ENCODE results near the gene PAXX. TPM values are rescaled to one million over a fixed set of nuclear protein-coding genes. Genes with fewer than 3 reads are reported as not detected.
A peak's percentile ranks its signal among the peaks of the same experiment; 100 is the strongest.

The PAXX gene
- total RNA-seq (13.7 and 14.9 TPM in 2 replicates), polyA plus RNA-seq (6.1 and 9.9 TPM in 2 replicates), polyA minus RNA-seq (ENCODE audit: low replicate concordance) (1.9 and 8.5 TPM in 2 replicates)
- polyA plus RNA-seq (2012) = 14.3 and 28.3 TPM in 2 replicates

GRCh38 chr9:136991993-136992818 is at the start of gene PAXX:
Gene PAXX (plus strand): TSS chr9:136992422. CDS start chr9:136992444, 22 bp downstream.
- peak within 1 kb of the TSS; percentile 67 for H2AFZ ChIP-seq (ENCODE audit: low read length)
- peak within 1 kb of the TSS; percentile 40 for H3K9ac ChIP-seq (ENCODE audit: insufficient read depth, low read length)
- peaks cover 4% of the 10 kb centered on the region for H3K79me2 ChIP-seq (ENCODE audit: control insufficient read depth, insufficient read depth, low read length)
- peak; percentile 83 to 88 for DNase-seq (ENCODE audit: low read depth in 2 of 2)
- H3K9me3 ChIP-seq (ENCODE audit: control insufficient read depth, insufficient read depth, low read depth, low read length) = no peaks in the 10 kb centered on the region
- H3K4me2 ChIP-seq (ENCODE audit: extremely low read depth, insufficient read depth, low read length) = peak within 1 kb of the TSS; percentile 92
- peaks cover 2% of the 10 kb centered on the region for H3K36me3 ChIP-seq (ENCODE audit: control insufficient read depth, insufficient read depth, low read length)
- peak within 1 kb of the TSS; percentile 47 for H3K27ac ChIP-seq (ENCODE audit: insufficient read depth, low read length)
- no peak for TF ChIP-seq EZH2 (IDR thresholded peaks at IDR 0.05; ENCODE audit: low read length, missing control alignments)
- TF ChIP-seq CTCF (conservative IDR thresholded peaks at IDR 0.05 in 1 of 2, IDR thresholded peaks at IDR 0.05 in 1 of 2; ENCODE audit: low read depth in 1 of 2, low read length in 2 of 2) = no peak
- H4K20me1 ChIP-seq (ENCODE audit: control insufficient read depth, extremely low read depth, insufficient read depth, low read length) = no peaks in the 10 kb centered on the region
- H3K4me3 ChIP-seq (replicated peaks in 1 of 4; ENCODE audit: control extremely low read depth in 1 of 4, insufficient read depth in 1 of 4, low read depth in 3 of 4, low read length in 4 of 4) = peak within 1 kb of the TSS; percentile 68 to 84 (median 74)
- peaks cover 6% of the 10 kb centered on the region for H3K27me3 ChIP-seq (ENCODE audit: control insufficient read depth, insufficient read depth, low read length)
- H3K4me1 ChIP-seq (ENCODE audit: control insufficient read depth, extremely low read depth, insufficient read depth, low read length) = peaks cover 8% of the 10 kb centered on the region

GRCh38 chr9:136942881-136943230 is 49.4 kb upstream of the PAXX start:
- Histone ChIP-seq H3K79me2 (ENCODE audit: control insufficient read depth, insufficient read depth, low read length) (peaks cover 23% of the 10 kb centered on the region), H4K20me1 (ENCODE audit: control insufficient read depth, extremely low read depth, insufficient read depth, low read length) (no peaks in the 10 kb centered on the region), H3K4me2 (ENCODE audit: extremely low read depth, insufficient read depth, low read length) (peak overlapping the region; percentile 88), H3K36me3 (ENCODE audit: control insufficient read depth, insufficient read depth, low read length) (peaks cover 38% of the 10 kb centered on the region), H3K9me3 (ENCODE audit: control insufficient read depth, insufficient read depth, low read depth, low read length) (no peaks in the 10 kb centered on the region), H3K9ac (ENCODE audit: insufficient read depth, low read length) (peak overlapping the region; percentile 7), H2AFZ (ENCODE audit: low read length) (no peak overlapping the region), H3K27ac (ENCODE audit: insufficient read depth, low read length) (no peak overlapping the region), H3K27me3 (ENCODE audit: control insufficient read depth, insufficient read depth, low read length) (no peaks in the 10 kb centered on the region), H3K4me1 (ENCODE audit: control insufficient read depth, extremely low read depth, insufficient read depth, low read length) (peaks cover 2% of the 10 kb centered on the region), H3K4me3 (replicated peaks in 1 of 4; ENCODE audit: control extremely low read depth in 1 of 4, insufficient read depth in 1 of 4, low read depth in 3 of 4, low read length in 4 of 4) (peak overlapping the region in 2 of 4 experiments; percentile 83 to 84)
- DNase-seq (ENCODE audit: low read depth in 2 of 2) = no peak
- TF ChIP-seq EZH2 (IDR thresholded peaks at IDR 0.05; ENCODE audit: low read length, missing control alignments) (no peak), CTCF (conservative IDR thresholded peaks at IDR 0.05 in 1 of 2, IDR thresholded peaks at IDR 0.05 in 1 of 2; ENCODE audit: low read depth in 1 of 2, low read length in 2 of 2) (no peak)

GRCh38 chr9:136943291-136944211 is 48.7 kb upstream of the PAXX start:
- peaks cover 38% of the 10 kb centered on the region for H3K36me3 ChIP-seq (ENCODE audit: control insufficient read depth, insufficient read depth, low read length)
- DNase-seq (ENCODE audit: low read depth in 2 of 2) = peak; percentile 11 to 22
- no peaks in the 10 kb centered on the region for H3K9me3 ChIP-seq (ENCODE audit: control insufficient read depth, insufficient read depth, low read depth, low read length)
- H3K27me3 ChIP-seq (ENCODE audit: control insufficient read depth, insufficient read depth, low read length) = no peaks in the 10 kb centered on the region
- H3K4me1 ChIP-seq (ENCODE audit: control insufficient read depth, extremely low read depth, insufficient read depth, low read length) = peaks cover 2% of the 10 kb centered on the region
- TF ChIP-seq CTCF (conservative IDR thresholded peaks at IDR 0.05 in 1 of 2, IDR thresholded peaks at IDR 0.05 in 1 of 2; ENCODE audit: low read depth in 1 of 2, low read length in 2 of 2) (no peak), EZH2 (IDR thresholded peaks at IDR 0.05; ENCODE audit: low read length, missing control alignments) (no peak)
- peak overlapping the region; percentile 85 for H3K27ac ChIP-seq (ENCODE audit: insufficient read depth, low read length)
- H3K79me2 ChIP-seq (ENCODE audit: control insufficient read depth, insufficient read depth, low read length) = peaks cover 23% of the 10 kb centered on the region
- no peak overlapping the region for H2AFZ ChIP-seq (ENCODE audit: low read length)
- peak overlapping the region; percentile 80 for H3K9ac ChIP-seq (ENCODE audit: insufficient read depth, low read length)
- H4K20me1 ChIP-seq (ENCODE audit: control insufficient read depth, extremely low read depth, insufficient read depth, low read length) = no peaks in the 10 kb centered on the region
- peak overlapping the region; percentile 61 to 90 (median 84) for H3K4me3 ChIP-seq (replicated peaks in 1 of 4; ENCODE audit: control extremely low read depth in 1 of 4, insufficient read depth in 1 of 4, low read depth in 3 of 4, low read length in 4 of 4)
- H3K4me2 ChIP-seq (ENCODE audit: extremely low read depth, insufficient read depth, low read length) = peak overlapping the region; percentile 88
